Right cardiac atrium (tissue), 5 donors: ENCODE results near the gene BZW2. TPM values are rescaled to one million over a fixed set of nuclear protein-coding genes. Genes with fewer than 3 reads are reported as not detected.
A peak's percentile ranks its signal among the peaks of the same experiment; 100 is the strongest.

ENCODE experiments used
- ATAC-seq, 2 donors: fragments of 200-7000 bp; cut with Tn5 transposase; one replicate each; pipeline versions ENCODE4 v1.8.0 to v1.9.1; 2020; ENCODE audit warnings: moderate library complexity in 2 of 2, mild to moderate bottlenecking in 1 of 2
- DNase-seq, 3 donors: peaks; one replicate each; pipeline ENCODE4 v3.0.0-alpha.2; 2020
- H3K27ac ChIP-seq: one replicate; pipeline ENCODE4 v1.5.1; 2013; ENCODE audit warnings: mild to moderate bottlenecking, low read length, control low read depth, moderate library complexity
- H3K27me3 ChIP-seq: one replicate; pipeline ENCODE4 v1.6.1; 2013; ENCODE audit not compliant: control insufficient read depth, insufficient read depth
- H3K4me1 ChIP-seq: one replicate; pipeline ENCODE4 v1.6.1; 2013; ENCODE audit warnings: low read length; ENCODE audit not compliant: control insufficient read depth, insufficient read depth
- H3K4me3 ChIP-seq: one replicate; pipeline ENCODE4 v1.5.1; 2013; ENCODE audit warnings: low read length, control low read depth
- H3K9me3 ChIP-seq: one replicate; pipeline ENCODE4 v1.6.1; 2013; ENCODE audit warnings: low read length; ENCODE audit not compliant: control insufficient read depth
- WGBS: extraction: QIAGEN DNeasy Blood & Tissue Kit; methylation state at CpG from one replicate; pipeline ENCODE4 v1.1.7; 2013; 5-methylcytosine and 5-hydroxymethylcytosine counted together
- intact Hi-C, 4 donors: fragments of 100-400 bp; cut with DNase I; formaldehyde crosslinking; loops; one replicate each; pipeline versions ENCODE4 v1.11.0 to v1.14.0; 2022 to 2023
- polyA plus RNA-seq: library from polyadenylated mRNA; stranded (reverse); fragments of 200-250 nt; gene quantifications from one replicate; pipeline ENCODE4 v1.2.3, GENCODE V29; 2013
- total RNA-seq, 4 donors: library from RNA; stranded (reverse); fragmentation: NEBNext Ultra II Directional; extraction: Animal tissue kit (Norgen Biotek cat#: 25700); gene quantifications; one replicate each; pipeline ENCODE4 v1.2.1, GENCODE V29; 2021
- donor health status: healthy with polysubstance abuse.
- donor health status: DM: no; HTN: yes; CAD: no.
- donor health status: DM: no; HTN: no; CAD: no.
- donor health status: DM: no; HTN: yes; CAD: no; lungs with severe emphysema.
- donor health status: DM: yes; HTN: yes; CAD: no.

Gene BZW2
- total and polyA plus RNA-seq, 5 donors: 124 to 214 (median 180) TPM

DNA sequence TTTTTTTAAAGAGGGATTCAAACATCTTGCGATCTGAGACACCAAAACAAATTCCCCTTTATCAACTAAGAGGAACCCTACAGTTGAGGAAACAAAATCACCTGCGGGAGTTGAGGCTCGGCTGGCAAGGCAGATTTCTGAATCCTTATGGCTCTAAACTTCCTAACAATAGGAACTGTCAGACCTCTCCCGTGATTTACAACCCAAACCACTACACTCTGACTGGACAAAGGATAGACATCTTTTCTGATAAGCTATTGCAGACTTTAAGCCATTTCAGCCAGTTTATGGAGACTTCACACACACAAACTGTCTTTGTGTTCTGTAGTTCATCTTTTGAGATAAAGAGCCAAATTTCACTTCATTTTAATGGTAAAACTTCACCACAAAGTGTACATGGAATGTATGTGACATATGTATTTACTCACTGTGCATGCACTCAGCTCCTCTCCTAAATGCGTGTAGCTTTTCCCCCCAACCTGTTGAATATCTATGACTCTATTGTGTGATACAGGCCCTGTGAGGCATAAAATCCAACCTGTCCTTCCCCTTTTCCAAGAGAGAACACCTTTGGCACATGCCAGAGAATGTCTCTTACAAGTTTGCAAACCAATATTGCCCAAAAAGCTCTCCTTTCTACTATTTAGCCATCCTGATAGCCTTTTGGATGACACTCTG, 92.2 kb downstream of the BZW2 start:
- WGBS: 88% methylated on average over 5 of the region's 5 CpGs
- intact Hi-C loops: no loop called here
- ATAC-seq: no peak

DNA sequence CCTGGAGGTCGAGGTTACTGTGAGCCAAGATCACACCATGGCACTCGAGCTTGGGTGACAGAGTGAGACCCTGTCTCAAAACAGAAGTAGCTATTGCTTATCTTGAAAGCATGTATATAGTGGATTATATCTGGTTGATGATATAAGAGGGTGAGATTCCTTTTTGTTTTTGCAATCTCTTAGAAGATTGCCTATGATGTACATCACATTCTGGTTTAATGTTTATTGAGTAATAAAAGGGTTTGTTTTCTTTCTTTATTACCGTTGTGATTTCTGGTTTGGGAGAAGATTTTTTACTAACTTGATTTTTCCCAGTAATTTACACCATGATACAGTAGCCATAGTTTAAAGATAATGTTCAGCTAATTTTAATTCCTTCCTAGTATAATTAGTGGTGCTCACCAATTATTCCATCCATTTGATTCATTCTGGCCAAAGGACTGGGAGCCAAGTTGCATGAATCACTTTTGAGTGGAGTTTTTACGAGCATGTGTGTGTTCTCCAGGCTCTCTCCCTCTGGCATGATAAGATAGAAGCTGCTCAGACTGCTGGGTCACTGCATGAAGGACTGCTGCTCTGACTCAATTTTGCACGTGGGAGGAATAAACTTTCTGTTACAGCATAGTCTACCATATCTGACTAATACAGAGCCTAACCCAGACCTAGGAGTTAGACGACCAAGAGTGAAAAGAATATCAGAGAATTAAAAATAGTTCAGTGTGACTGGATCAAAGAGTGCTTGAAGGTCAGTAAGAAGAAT, 94.1 kb downstream of the BZW2 start:
- peak; percentile 97 to 99 for ATAC-seq
- no peak overlapping the region for H3K4me3 ChIP-seq
- H3K27me3 ChIP-seq: no peaks in the 10 kb centered on the region
- H3K27ac ChIP-seq: no peak overlapping the region
- intact Hi-C loops: no loop called here
- peak in 2 of 3 donors; percentile 53 to 56 for DNase-seq
- 43% methylated on average over 6 of the region's 6 CpGs for WGBS
- H3K9me3 ChIP-seq: no peaks in the 10 kb centered on the region
- H3K4me1 ChIP-seq: no peaks in the 10 kb centered on the region

More for the DNA sequence above, 92.2 kb downstream of the BZW2 start:
- no peaks in the 10 kb centered on the region for H3K9me3 ChIP-seq
- H3K4me3 ChIP-seq: no peak overlapping the region
- H3K27ac ChIP-seq: no peak overlapping the region
- DNase-seq: no peak
- H3K27me3 ChIP-seq: no peaks in the 10 kb centered on the region
- H3K4me1 ChIP-seq: no peaks in the 10 kb centered on the region

DNA sequence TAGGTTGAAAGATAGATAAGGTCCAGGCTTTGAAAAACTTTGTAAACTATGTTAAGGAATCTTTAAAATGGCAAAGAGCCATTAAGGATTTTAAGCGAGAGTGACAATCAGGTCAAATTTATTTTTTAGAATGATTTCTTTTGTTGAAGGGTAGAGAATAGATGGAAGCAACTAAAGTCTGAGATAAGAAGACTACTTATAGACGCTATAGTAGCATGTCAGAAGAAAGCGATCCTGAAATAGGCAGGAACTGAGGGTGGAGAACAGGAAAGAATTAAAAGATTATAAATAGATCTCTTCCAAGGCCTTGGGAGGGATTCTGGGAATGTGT, 94.6 kb downstream of the BZW2 start:
- no peaks in the 10 kb centered on the region for H3K9me3 ChIP-seq
- no peak overlapping the region for H3K27ac ChIP-seq
- ATAC-seq (peak in 1 of 2 donors; percentile 5), DNase-seq (no peak)
- H3K27me3 ChIP-seq: no peaks in the 10 kb centered on the region
- 34% methylated on average over 3 of the region's 3 CpGs for WGBS
- intact Hi-C loops: no loop called here
- H3K4me1 ChIP-seq: no peaks in the 10 kb centered on the region
- H3K4me3 ChIP-seq: no peak overlapping the region

DNA sequence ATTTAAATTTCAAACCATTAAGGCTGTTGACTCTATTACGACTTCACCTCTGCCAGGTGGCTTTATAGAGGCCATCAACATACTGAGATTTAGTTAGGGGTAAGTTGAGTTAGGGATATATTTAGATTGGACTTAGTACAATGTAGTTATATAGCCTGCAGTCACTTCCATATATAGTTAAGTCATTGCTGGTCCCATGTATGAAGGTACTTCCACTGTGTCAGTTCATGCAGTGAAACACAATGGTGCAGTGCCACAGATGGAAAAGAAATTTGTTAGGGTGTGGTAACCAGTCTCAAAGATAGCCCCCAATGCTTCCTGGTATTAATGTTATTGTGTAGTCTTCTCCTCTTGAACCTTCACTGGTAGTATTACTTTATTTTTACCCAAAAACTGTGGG, 95.0 kb downstream of the BZW2 start:
- Histone ChIP-seq H3K4me3 (no peak overlapping the region), H3K9me3 (no peaks in the 10 kb centered on the region), H3K27me3 (no peaks in the 10 kb centered on the region), H3K4me1 (no peaks in the 10 kb centered on the region), H3K27ac (no peak overlapping the region)
- DNase-seq (no peak), ATAC-seq (no peak)
- intact Hi-C loops: no loop called here
- 90% methylated on average over 1 of the region's 1 CpG for WGBS

DNA sequence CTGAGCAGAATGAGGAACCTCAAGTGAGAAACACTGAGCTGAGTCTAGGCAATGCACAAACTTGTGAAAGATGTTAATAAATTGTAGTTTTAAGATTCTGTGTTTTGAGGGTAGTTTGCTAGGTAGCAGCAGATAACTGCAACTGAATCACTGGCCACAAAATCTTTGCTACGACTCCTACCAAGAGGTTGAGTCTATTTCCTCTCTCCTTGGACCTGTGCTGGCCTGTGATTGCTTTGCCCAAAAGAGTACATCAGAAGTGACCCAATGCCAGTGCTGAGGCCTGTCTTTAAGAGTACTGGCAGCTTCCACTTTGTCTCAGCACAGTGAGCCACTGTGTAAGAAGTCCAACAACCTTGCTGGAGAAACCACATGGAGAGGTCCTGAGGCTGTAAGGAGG, 95.7 kb downstream of the BZW2 start:
- intact Hi-C loops: no loop called here
- H3K9me3 ChIP-seq: no peaks in the 10 kb centered on the region
- no peak overlapping the region for H3K27ac ChIP-seq
- H3K4me1 ChIP-seq: no peaks in the 10 kb centered on the region
- 98% methylated on average over 1 of the region's 1 CpG for WGBS
- no peaks in the 10 kb centered on the region for H3K27me3 ChIP-seq
- ATAC-seq (no peak), DNase-seq (no peak)
- no peak overlapping the region for H3K4me3 ChIP-seq

DNA sequence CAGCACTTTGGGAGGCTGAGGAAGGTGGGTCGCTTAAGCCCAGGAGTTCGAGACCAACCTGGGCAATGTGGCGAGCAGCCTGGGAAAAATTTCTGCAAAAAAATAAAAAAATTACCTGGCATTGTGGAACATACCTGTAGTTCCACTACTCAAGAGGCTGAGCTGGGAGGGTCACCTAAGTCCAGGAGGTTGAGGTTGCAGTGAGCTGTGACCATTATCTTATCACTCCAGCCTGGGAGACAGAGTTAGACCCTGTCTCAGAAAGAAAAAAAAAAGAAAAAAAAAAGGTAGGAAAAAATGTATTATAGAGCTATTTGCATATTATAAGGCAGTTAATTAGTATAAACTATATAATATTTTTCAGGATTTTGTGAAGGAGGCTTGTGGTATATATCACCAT, 96.6 kb downstream of the BZW2 start:
- 65% methylated on average over 3 of the region's 3 CpGs for WGBS

DNA sequence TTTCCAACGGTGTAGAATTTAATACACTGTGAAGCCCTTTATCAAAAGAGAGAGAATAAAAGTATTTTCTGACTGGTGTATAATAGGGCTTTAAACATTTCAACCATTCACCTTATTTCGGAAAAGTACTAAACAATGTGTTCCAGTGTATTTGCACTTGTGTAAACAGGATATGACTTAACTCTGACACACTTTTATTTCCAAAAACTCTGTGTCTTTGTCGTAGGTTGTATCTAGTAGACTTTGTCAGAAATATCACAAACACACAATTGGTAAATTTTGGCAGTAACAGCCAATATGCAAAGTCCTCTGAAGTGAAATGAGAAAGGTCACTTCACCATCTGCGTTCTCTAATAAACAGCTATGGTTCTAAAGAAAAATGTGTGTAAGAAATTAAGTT, 97.3 kb downstream of the BZW2 start:
- WGBS: 42% methylated on average over 4 of the region's 4 CpGs
- intact Hi-C loops: no loop called here
- ATAC-seq: no peak

More for the DNA sequence above, 96.6 kb downstream of the BZW2 start:
- DNase-seq (no peak), ATAC-seq (no peak)
- no peak overlapping the region for H3K4me3 ChIP-seq
- no peaks in the 10 kb centered on the region for H3K9me3 ChIP-seq
- no peaks in the 10 kb centered on the region for H3K27me3 ChIP-seq
- intact Hi-C loops: no loop called here
- H3K27ac ChIP-seq: no peak overlapping the region
- H3K4me1 ChIP-seq: no peaks in the 10 kb centered on the region

DNA sequence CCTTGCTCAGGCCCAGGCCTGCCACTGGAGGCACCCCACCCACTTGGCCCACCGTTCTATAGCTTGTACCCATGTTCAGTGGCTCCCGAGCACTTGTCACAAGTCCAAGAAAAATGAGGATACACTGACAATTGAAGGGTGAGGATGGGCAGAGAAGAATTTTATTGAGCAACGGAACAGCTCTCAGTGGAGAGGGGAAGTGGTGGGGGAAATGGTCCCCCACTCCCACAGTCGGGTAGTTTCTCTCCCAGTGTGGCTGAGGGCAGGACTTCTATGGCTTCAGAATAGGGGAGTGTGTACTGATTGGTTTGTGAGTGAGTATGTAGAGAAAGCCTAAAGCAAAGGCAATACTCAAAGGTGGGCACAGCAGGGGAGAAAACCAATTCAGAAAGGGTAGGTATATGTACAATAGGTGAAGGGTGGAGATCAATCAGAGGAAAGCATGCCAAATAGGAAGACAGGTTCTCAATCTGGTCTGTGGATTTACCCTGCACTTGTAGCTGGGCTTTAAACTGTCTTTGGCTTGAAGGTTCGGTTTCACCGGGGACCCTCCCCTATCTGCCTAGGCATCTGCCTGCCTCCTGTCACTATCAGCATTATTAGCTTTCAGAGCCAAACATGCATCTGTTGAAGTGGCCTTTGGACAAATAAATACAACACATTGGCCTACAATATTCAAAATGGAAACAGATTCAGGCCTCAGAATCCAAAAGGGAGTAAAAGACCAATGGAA, 98.7 kb downstream of the BZW2 start:
- ATAC-seq (no peak), DNase-seq (no peak)
- Histone ChIP-seq H3K9me3 (no peaks in the 10 kb centered on the region), H3K4me1 (no peaks in the 10 kb centered on the region), H3K27ac (no peak overlapping the region), H3K27me3 (no peaks in the 10 kb centered on the region), H3K4me3 (no peak overlapping the region)
- intact Hi-C loops: no loop called here
- 71% methylated on average over 6 of the region's 6 CpGs for WGBS

More for the DNA sequence above, 97.3 kb downstream of the BZW2 start:
- no peaks in the 10 kb centered on the region for H3K4me1 ChIP-seq
- no peak overlapping the region for H3K4me3 ChIP-seq
- H3K9me3 ChIP-seq: no peaks in the 10 kb centered on the region
- DNase-seq: no peak
- H3K27ac ChIP-seq: no peak overlapping the region
- no peaks in the 10 kb centered on the region for H3K27me3 ChIP-seq

DNA sequence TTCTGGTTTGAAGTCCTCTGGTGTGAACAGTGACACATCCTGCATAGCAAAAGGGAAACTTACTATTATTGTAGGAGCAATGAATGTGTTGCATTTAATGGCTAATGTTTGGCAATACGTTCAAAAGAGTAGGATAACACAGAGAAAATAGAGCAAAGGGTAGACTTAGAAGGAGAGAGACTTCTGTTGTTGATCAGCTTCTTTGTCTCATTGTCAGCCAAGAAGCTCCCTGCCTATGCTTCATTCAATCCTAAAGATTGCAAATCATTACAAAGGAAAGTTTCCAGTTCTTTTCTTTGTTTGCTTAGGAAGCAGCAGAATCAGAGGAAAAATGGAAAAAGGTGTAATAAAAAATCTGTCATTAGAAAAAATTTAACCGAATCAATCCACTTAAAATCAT, 99.7 kb downstream of the BZW2 start:
- WGBS: 77% methylated on average over 2 of the region's 2 CpGs
- DNase-seq (no peak), ATAC-seq (no peak)
- H3K27ac ChIP-seq: no peak overlapping the region
- intact Hi-C loops: no loop called here
- H3K9me3 ChIP-seq: no peaks in the 10 kb centered on the region
- H3K27me3 ChIP-seq: no peaks in the 10 kb centered on the region
- H3K4me1 ChIP-seq: no peaks in the 10 kb centered on the region
- H3K4me3 ChIP-seq: no peak overlapping the region

DNA sequence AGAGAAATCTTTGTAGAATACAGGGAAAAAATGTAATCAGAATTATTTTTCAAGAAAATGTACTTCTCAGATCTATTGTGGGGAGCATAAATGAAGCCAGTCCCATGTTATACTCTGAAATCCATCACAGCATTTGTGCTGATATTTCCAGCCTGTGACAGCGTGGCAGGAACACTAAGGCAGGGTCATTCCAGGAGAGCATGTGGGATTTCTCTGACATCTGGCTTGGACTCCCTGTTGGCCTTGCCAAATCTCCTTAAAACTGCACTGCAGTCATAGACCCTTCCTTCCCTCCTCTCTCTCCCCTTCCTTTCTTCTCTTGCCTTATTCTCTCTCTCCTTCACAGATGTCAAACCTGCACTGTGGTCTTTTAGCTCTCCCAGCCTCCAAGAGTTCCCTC, 101.1 kb downstream of the BZW2 start:
- intact Hi-C loops: no loop called here
- H3K27me3 ChIP-seq: no peaks in the 10 kb centered on the region
- H3K4me3 ChIP-seq: no peak overlapping the region
- peak; percentile 25 to 69 (median 68) for DNase-seq
- no peaks in the 10 kb centered on the region for H3K4me1 ChIP-seq
- WGBS: 29% methylated on average over 1 of the region's 1 CpG
- peak; percentile 84 to 90 for ATAC-seq
- H3K27ac ChIP-seq: no peak overlapping the region
- H3K9me3 ChIP-seq: no peaks in the 10 kb centered on the region
